Measurements from ENCODE around the gene DNAJC28. TPM values are rescaled to one million over a fixed set of nuclear protein-coding genes. Genes with fewer than 3 reads are reported as not detected.
"Not testable (repeated sequence)": the region's sequence is repeated elsewhere in the genome, so short reads cannot be mapped to it uniquely, and the experiment has no call there.

The DNAJC28 gene
- polyA plus RNA-seq, 1 of the 3 experiments (the other 2 are of a cell fraction): 0.58 TPM

- H3K27me3 ChIP-seq (ENCODE audit: insufficient read depth); H3K36me3 ChIP-seq (replicated peaks in 1 of 2; ENCODE audit: control insufficient read depth in 1 of 2, insufficient read depth in 2 of 2, low read length in 1 of 2); CTCF ChIA-PET; H3K9ac ChIP-seq; H3K4me3 ChIP-seq (ENCODE audit: low read depth in 2 of 2, low read length in 1 of 2); DNase-seq; POLR2A ChIA-PET; H3F3A ChIP-seq (replicated peaks; ENCODE audit: insufficient read depth); H3K27ac ChIP-seq (ENCODE audit: low read depth in 2 of 2, low read length in 1 of 2); H4K20me1 ChIP-seq (ENCODE audit: insufficient read depth); H3K4me2 ChIP-seq; H3K9me2 ChIP-seq; H3K9me3 ChIP-seq; H2AFZ ChIP-seq (ENCODE audit: low read depth); H3K4me1 ChIP-seq (ENCODE audit: control insufficient read depth in 1 of 2, insufficient read depth in 2 of 2, low read depth in 1 of 2, low read length in 1 of 2): not testable (repeated sequence)
- peaks cover 57% of the 10 kb centered on the region for H3K79me2 ChIP-seq (ENCODE audit: insufficient read depth)
- 91% methylated on average over 4 of the region's 4 CpGs for WGBS (ENCODE audit: low lambda C conversion rate)
Measured at GRCh38 chr21:33469183-33469582, 22.3 kb downstream of the DNAJC28 start.

GRCh38 chr21:33461538-33462250 is 29.8 kb downstream of the DNAJC28 start:
- Histone ChIP-seq H3K4me2 (no peak overlapping the region), H3K4me1 (ENCODE audit: control insufficient read depth in 1 of 2, insufficient read depth in 2 of 2, low read depth in 1 of 2, low read length in 1 of 2) (0 out of 4 replicates have a peak, but pooled peaks cover 0 to 6% of the 10 kb centered on the region in 2 experiments), H3K27ac (ENCODE audit: low read depth in 2 of 2, low read length in 1 of 2) (no peak overlapping the region), H2AFZ (ENCODE audit: low read depth) (no peak overlapping the region), H3K9ac (no peak overlapping the region), H3K9me3 (no peaks in the 10 kb centered on the region), H3K36me3 (replicated peaks in 1 of 2; ENCODE audit: control insufficient read depth in 1 of 2, insufficient read depth in 2 of 2, low read length in 1 of 2) (peaks cover 0 to 10% of the 10 kb centered on the region in 2 experiments), H3K9me2 (no peaks in the 10 kb centered on the region), H4K20me1 (ENCODE audit: insufficient read depth) (no peaks in the 10 kb centered on the region), H3K27me3 (ENCODE audit: insufficient read depth) (no peaks in the 10 kb centered on the region), H3F3A (replicated peaks; ENCODE audit: insufficient read depth) (peaks cover 6% of the 10 kb centered on the region), H3K4me3 (ENCODE audit: low read depth in 2 of 2, low read length in 1 of 2) (no peak overlapping the region), H3K79me2 (ENCODE audit: insufficient read depth) (no peaks in the 10 kb centered on the region)
- ChIA-PET CTCF (interaction anchor here (0.6 to 2.9 kb wide), 3 partner anchors 18 to 265 kb away, joined by 3 to 8 read pairs (median 6); no protein-coding TSS in a partner anchor), POLR2A (no interaction called here)
- 94% methylated on average over 5 of the region's 5 CpGs for WGBS (ENCODE audit: low lambda C conversion rate)
- TF ChIP-seq ELF1 (IDR thresholded peaks at IDR 0.05) (no peak), USF2 (IDR thresholded peaks at IDR 0.05; ENCODE audit: borderline replicate concordance, low read depth, low read length) (no peak), RXRA (IDR thresholded peaks at IDR 0.05; ENCODE audit: borderline replicate concordance, low read depth) (no peak), CHD2 (IDR thresholded peaks at IDR 0.05; ENCODE audit: low read length, partially characterized antibody) (no peak), GABPA (IDR thresholded peaks at IDR 0.05; ENCODE audit: low read depth) (no peak), RCOR1 (IDR thresholded peaks at IDR 0.05; ENCODE audit: low read length) (no peak), EZH2phosphoT487 (IDR thresholded peaks at IDR 0.05; ENCODE audit: borderline replicate concordance, low read depth) (no peak), PBX3 (IDR thresholded peaks at IDR 0.05) (no peak), MEF2A (IDR thresholded peaks at IDR 0.05; ENCODE audit: borderline replicate concordance, low read depth) (no peak), FOSL2 (IDR thresholded peaks at IDR 0.05; ENCODE audit: borderline replicate concordance, low read depth) (no peak), TCF12 (IDR thresholded peaks at IDR 0.05) (no peak), MAX (IDR thresholded peaks at IDR 0.05; ENCODE audit: low read depth) (no peak), NRF1 (IDR thresholded peaks at IDR 0.05; ENCODE audit: low read depth, low read length) (no peak), GATA2 (CRISPR knock-in tag; IDR thresholded peaks at IDR 0.05) (no peak)
- no peak for DNase-seq

Data from SK-N-SH (cell line).